ENCODE measurements around the gene DNAJB8.

DNAJB8 gene

GRCh38 chr3:128482666-128483656 is 16.3 kb upstream of the DNAJB8 start:
- DNase-seq, result no peak

GRCh38 chr3:128482175-128482574 is 15.5 kb upstream of the DNAJB8 start:
- no peak for DNase-seq

DNA sequence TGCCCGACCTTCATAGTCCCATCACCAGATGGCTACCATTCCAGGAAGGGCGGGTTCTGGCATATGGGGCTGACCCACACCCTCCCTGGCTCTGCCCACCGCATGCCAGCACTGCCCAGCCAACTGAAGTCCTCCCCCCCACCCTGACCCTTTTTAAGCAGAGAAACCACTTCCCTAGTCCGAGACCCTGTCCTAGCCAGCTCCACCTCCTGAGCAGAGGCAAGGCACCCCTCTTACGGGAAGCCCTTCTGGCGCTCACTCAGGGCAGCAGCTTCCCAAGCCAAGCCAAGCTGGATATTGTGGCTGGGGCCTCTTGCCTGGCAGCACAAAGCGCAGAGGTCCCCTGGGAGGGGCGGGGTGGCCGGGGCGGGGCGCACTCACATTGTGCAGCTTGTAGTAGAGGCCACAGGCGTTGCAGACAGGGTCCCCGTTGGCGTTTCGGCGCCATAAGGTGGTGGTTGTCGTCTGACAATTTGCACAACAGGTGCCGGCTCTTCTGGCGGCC is 14.8 kb upstream of the DNAJB8 start:
- no peak for DNase-seq

GRCh38 chr3:128480717-128481437 is 14.2 kb upstream of the DNAJB8 start:
- no peak for DNase-seq

- no peak for DNase-seq
Observed at GRCh38 chr3:128480278-128480677, 13.6 kb upstream of the DNAJB8 start.

DNA sequence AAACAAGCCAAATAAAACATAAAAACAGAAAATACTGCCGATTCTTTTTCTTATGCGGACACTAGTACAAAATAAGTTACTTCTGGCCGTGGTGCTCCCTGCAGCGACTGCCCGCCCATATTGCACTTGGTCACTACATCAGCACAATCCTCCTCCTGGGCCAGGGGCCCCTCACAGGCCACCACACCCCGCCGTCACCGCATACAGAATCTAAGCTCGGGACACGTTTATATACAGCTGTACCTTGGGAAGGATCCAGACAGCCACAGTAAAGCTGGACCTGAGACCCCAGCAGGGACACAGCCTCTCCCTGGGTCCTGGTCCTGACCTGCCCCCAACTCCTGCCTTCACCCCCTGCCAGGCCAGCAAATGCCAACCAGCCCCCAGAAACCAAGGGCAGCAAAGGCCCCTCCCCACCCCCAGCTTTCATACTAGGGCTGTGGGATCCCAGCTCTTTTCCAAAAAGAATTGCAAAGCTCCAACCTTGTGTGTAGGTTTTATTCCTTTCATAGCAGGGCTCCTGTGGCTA is 12.9 kb upstream of the DNAJB8 start:
- no peak for DNase-seq

DNA sequence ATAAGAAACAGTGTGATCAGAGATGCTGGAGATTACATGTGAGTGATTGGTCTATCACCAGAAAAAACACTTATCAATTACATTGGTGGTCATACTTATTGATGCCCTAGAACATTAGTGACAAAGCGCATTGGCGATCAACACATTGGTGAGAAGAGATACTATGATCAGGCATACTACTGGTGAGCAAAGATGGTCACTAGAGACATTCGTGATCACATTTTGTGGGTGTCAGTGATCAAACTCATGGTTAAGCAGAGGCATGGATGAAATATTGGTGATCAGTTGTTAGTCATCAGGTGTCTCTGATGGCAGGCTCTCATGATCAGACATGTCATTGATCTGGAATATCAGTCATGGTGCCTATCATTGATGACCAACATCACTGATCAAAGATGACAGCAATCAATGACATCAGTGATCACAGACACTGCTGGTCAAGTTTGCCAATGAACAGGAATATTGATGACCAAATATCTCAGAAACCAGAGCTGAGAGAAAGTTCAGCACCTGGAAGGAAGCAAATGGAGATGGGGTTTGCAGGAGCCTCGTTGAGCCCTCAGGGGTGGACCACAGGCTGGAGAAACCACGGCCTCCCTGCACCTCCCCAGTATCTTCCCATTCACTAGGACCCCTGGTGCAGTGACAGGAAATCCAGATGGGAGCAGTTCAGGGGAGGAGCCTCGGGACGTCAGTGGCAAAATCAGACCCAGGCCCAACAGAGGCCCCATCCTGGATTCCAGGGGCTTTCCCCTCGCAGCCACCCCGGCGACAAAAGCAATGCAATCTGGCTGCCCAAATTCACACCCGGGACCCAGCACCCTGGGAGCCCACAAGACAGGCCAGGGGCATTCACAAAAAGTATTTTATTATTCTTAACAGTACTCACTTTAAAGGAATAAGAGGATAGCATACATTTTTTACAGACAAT is 12.2 kb upstream of the DNAJB8 start:
- no peak for DNase-seq

DNA sequence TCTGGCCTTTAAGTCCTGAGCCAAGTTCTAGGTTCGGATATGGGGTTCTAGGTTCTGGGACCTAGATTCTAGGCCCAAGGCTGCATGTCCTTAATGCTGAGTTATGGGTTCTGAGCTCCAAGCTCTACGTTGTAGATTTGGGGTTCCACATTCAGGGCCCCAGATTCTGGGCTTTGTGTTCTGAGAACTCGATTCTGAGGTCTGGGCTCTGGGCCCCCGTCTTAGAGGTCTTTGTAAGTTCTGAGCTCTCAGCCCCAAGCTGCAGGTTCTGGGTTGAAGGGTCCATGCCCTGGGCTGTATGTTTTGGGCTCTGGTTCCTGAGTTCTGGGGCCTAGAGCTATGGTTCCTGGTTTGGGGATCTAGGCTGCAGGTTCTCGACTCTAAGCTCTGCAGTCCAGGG is 10.0 kb upstream of the DNAJB8 start:
- DNase-seq, result no peak

- DNase-seq, result no peak
Observed at GRCh38 chr3:128475355-128475754, 8.7 kb upstream of the DNAJB8 start.

DNA sequence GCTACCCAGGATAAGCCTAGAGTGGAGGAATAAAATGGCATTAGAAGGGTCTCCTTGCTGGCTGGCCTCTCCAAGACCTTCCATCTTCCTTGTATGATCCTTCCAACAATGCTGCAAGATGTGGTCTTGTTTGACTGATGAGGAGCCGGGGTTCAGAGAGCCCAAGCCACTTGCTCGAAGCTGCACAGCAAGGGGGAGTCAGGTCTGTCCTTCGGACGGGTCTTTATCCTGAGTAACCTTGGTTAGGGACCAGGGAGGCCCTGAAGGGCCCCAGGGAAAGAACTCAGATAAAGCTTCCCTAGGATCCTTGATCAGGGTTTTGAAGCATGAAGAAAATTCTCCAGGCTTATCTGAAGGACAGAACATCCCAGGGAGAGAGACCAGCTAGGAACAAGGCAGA is 7.0 kb upstream of the DNAJB8 start:
- DNase-seq, result no peak

DNA sequence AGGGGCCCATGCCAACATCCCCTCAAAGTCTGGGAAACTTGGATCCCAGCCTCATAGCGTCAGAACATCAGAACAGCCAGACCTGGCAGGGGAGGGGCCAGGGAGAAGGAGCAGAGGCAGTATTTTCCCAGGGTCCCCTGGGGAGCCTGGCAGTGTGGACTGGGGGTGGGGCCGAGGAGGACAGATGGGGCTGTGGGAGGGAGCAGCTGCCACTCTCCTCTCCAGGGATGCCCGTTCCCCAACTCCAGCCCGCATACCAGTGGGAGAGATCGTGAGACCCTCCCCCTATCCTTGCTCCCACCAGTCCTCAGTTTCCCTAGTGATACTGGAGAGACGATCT is 6.5 kb upstream of the DNAJB8 start:
- no peak for DNase-seq

GRCh38 chr3:128472449-128473179 is 5.9 kb upstream of the DNAJB8 start:
- no peak for DNase-seq

- no peak for DNase-seq
Observed at GRCh38 chr3:128471720-128472119, 5.0 kb upstream of the DNAJB8 start.

- DNase-seq, result no peak
Observed at GRCh38 chr3:128471110-128471509, 4.4 kb upstream of the DNAJB8 start.

- DNase-seq, result no peak
Observed at GRCh38 chr3:128470134-128470899, 3.6 kb upstream of the DNAJB8 start.

- DNase-seq, result no peak
Observed at GRCh38 chr3:128469556-128469955, 2.9 kb upstream of the DNAJB8 start.

DNA sequence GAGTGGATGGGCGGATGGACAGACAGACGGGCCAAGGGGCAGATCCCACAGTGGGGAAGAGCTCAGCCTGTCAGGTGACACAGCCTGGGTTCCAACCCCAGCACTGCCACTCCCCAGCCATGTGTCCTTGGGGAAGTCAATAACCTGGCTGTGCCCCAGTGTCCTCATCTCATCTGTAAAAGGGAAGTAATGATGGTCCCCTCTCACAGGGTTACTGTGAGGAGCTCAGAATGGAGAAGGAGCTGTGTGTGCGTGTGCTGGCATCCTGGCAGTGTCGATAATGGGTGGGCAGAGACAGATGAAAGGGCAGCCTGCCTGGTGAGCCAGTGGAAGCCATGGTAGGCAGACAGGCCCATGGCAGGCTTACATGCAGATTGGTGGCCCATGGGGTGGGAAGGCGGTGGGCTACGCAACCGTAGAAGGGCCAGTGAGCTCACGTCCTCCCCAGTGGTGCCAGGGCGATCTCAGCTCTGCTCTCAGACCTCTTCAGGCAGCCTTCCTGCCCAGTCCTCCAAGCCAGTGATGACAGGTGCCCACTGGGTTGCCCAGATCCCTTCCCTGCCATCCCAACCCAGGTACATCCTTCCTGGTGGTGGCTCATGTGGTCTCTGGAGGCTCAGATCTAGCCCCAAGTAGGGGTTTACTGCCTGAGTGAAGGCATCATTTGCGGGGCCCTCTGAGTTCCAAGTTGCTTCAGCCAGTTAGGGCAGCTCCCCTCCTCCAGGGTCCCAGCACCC is 2.3 kb upstream of the DNAJB8 start:
- no peak for DNase-seq

DNA sequence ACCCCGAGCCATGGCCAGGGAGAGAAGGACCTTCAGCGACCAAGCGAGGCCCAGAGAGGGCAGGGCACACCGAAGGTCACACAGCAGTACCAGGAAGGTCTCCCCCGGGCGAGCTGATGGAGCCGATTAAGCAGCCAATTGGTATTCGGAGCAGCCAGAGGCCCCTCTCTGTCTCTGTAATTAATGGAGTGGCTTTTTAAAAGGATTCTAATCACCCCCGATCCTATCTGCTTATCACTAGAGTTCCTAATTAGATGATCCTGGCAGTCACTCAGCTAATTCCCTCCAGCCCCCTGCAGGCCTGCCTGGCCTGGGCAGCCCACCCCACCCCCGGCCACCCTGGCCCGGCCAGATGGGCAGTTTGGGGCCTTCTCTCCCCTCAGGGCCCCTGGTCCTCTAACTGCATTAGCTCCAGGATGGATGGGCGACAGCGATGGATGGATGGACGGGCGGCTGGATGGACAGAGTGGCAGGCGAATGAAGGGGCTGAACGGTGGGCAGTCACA is 1.6 kb upstream of the DNAJB8 start:
- no peak for DNase-seq

- no peak for DNase-seq
Observed at GRCh38 chr3:128464702-128465101, 2.0 kb downstream of the DNAJB8 start.

- no peak for DNase-seq
Observed at GRCh38 chr3:128464188-128464587, 2.5 kb downstream of the DNAJB8 start.

Measured in cortex of kidney (tissue), 1 donor.